OCI-LY3 (cell line): ENCODE results near the gene LMO7.
"Not testable (repeated sequence)": the region's sequence is repeated elsewhere in the genome, so short reads cannot be mapped to it uniquely, and the experiment has no call there.

Experiments
- H2AFZ ChIP-seq: fragments of 200-600, 300-600 bp; shearing (Covaris generic); 2 replicates; pipeline ENCODE4 v1.6.0; 2014; ENCODE audit warnings: antibody characterized with exemption, low read depth, low read length
- H3K27ac ChIP-seq: fragments of 200-600, 300-600 bp; sonication (generic); 2 replicates; pipeline ENCODE4 v1.5.1; 2014; ENCODE audit warnings: mild to moderate bottlenecking, low read length, moderate library complexity, mixed read lengths
- H3K27me3 ChIP-seq: fragments of 200-600, 300-600 bp; sonication (generic); 2 replicates; pipeline ENCODE4 v1.6.1; 2014; ENCODE audit warnings: low read depth, low read length, mixed read lengths
- H3K36me3 ChIP-seq: fragments of 200-600, 300-600 bp; sonication (generic); replicated peaks from 2 replicates; pipeline ENCODE3; 2014; ENCODE audit warnings: low read depth, low read length, mixed read lengths
- H3K4me1 ChIP-seq: fragments of 300-600, 200-600 bp; sonication (generic); 2 replicates; pipeline ENCODE4 v1.6.1; 2014; ENCODE audit warnings: low read length, mixed read lengths
- H3K4me2 ChIP-seq: fragments of 200-600, 300-600 bp; sonication (generic); 2 replicates; pipeline ENCODE4 v1.6.1; 2014; ENCODE audit warnings: low read length, mixed read lengths
- H3K4me3 ChIP-seq: fragments of 300-600, 200-600 bp; sonication (generic); 2 replicates; pipeline ENCODE4 v1.5.1; 2014; ENCODE audit warnings: antibody characterized with exemption, mild to moderate bottlenecking, low read length, moderate library complexity
- H3K79me2 ChIP-seq: fragments of 300-600, 200-600 bp; shearing (Covaris generic); 2 replicates; pipeline ENCODE4 v1.6.1; 2014; ENCODE audit warnings: mild to moderate bottlenecking, low read length, mixed read lengths
- H3K9ac ChIP-seq: fragments of 300-600, 200-600 bp; shearing (Covaris generic); 2 replicates; pipeline ENCODE4 v1.6.0; 2014; ENCODE audit warnings: mild to moderate bottlenecking, low read length, moderate library complexity
- H3K9me3 ChIP-seq: fragments of 200-600, 300-600 bp; shearing (Covaris generic); 2 replicates; pipeline ENCODE4 v1.6.1; 2014; ENCODE audit warnings: low read length, mixed read lengths; ENCODE audit not compliant: insufficient read depth
- H4K20me1 ChIP-seq: fragments of 200-600, 300-600 bp; sonication (generic); 2 replicates; pipeline ENCODE4 v1.6.1; 2016; ENCODE audit warnings: low read length, mixed read lengths; ENCODE audit not compliant: insufficient read depth
- CTCF ChIP-seq: fragments of 200-600, 300-600 bp; sonication (generic); IDR thresholded peaks from 2 replicates; pipeline ENCODE4 v1.5.1; 2014; ENCODE audit warnings: antibody characterized with exemption, low read length, low read depth
- EZH2phosphoT487 ChIP-seq: fragments of 200-600 bp; shearing (Covaris generic); IDR thresholded peaks from 2 replicates; pipeline ENCODE4 v1.6.1; 2018; ENCODE audit warnings: antibody characterized with exemption, mixed run types, low read depth

Gene LMO7

GRCh38 chr13:75670496-75670895, 34.4 kb downstream of the LMO7 start:
- H4K20me1 ChIP-seq = no peaks in the 10 kb centered on the region
- H3K9ac ChIP-seq = no peak overlapping the region
- H3K36me3 ChIP-seq = no peaks in the 10 kb centered on the region
- no peak overlapping the region for H3K4me2 ChIP-seq
- H3K27me3 ChIP-seq = no peaks in the 10 kb centered on the region
- no peak overlapping the region for H3K27ac ChIP-seq
- no peaks in the 10 kb centered on the region for H3K9me3 ChIP-seq
- H2AFZ ChIP-seq = no peak overlapping the region
- no peak overlapping the region for H3K4me3 ChIP-seq
- TF ChIP-seq CTCF (no peak), EZH2phosphoT487 (no peak)
- H3K4me1 ChIP-seq = peaks cover 7% of the 10 kb centered on the region
- no peaks in the 10 kb centered on the region for H3K79me2 ChIP-seq

- Histone ChIP-seq H3K9me3 (no peaks in the 10 kb centered on the region), H3K4me3 (no peak overlapping the region), H4K20me1 (no peaks in the 10 kb centered on the region), H3K4me2 (no peak overlapping the region), H3K79me2 (no peaks in the 10 kb centered on the region), H2AFZ (no peak overlapping the region), H3K27ac (no peak overlapping the region), H3K27me3 (no peaks in the 10 kb centered on the region), H3K9ac (no peak overlapping the region), H3K36me3 (no peaks in the 10 kb centered on the region), H3K4me1 (peaks cover 7% of the 10 kb centered on the region)
- TF ChIP-seq EZH2phosphoT487 (no peak), CTCF (no peak)
Observed at GRCh38 chr13:75675421-75675820, 39.3 kb downstream of the LMO7 start.

DNA sequence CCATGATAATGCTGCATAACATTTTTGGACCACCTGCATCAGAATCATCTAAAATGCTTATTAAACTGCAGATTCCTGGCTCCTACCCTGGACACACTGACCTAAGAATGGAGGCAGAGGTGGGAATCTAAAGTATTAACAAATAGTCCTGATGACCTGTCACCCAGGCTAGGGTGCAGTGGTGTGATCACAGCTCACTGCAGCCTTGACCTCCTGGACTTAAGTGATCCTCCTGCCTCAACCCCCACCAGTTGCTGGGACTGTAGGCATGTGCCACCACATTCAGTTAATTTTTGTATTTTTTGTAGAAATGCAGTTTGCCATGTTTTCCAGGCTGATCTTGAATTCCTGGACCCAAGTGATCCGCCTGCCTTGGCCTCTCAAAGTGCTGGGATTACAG, 43.3 kb downstream of the LMO7 start:
- Histone ChIP-seq H3K4me1 (no peaks in the 10 kb centered on the region), H3K27ac (no peak overlapping the region), H3K79me2 (no peaks in the 10 kb centered on the region), H3K4me2 (no peak overlapping the region), H4K20me1 (no peaks in the 10 kb centered on the region), H3K36me3 (no peaks in the 10 kb centered on the region), H3K27me3 (no peaks in the 10 kb centered on the region), H2AFZ (no peak overlapping the region), H3K9me3 (no peaks in the 10 kb centered on the region), H3K4me3 (no peak overlapping the region), H3K9ac (no peak overlapping the region)
- TF ChIP-seq CTCF (no peak), EZH2phosphoT487 (no peak)

DNA sequence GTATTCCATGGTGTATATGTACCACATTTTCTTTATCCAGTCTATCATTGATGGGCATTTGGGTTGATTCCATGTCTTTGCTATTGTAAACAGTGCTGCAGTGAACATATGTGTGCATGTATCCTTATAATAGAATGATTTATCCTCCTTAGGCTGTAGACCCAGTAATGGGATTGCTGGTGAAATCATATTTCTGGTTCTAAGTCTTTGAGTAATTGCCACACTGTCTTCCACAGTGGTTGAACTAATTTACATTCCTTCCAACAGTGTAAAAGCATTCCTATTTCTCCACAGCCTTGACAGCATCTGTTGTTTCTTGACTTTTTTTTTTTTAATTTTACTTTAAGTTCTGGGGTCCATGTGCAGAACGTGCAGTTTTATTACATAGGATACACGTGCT, 44.1 kb downstream of the LMO7 start:
- H3K4me1 ChIP-seq, H3K4me2 ChIP-seq, H3K27me3 ChIP-seq, H3K79me2 ChIP-seq, H4K20me1 ChIP-seq, H2AFZ ChIP-seq, H3K4me3 ChIP-seq, H3K36me3 ChIP-seq, H3K9me3 ChIP-seq, H3K27ac ChIP-seq, H3K9ac ChIP-seq: not testable (repeated sequence)

DNA sequence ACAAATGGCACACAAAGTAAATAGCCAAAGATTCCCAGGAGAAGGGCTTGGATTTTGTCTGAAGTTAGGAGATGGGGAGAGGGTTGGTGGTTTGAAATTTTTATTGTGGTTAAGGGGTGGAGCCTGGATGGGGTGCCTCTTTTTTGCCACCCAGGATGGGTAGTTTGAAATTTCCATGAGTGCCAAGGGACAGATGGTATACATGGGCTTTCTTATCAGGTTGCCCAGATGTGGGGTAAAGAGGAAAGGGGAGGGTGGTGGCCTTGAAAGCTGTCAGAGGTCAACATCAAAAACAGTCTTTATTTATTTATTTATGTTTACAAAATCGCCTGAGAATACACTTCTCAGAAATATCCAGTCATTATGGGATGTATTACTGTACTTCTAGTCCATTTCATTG, 46.2 kb downstream of the LMO7 start:
- Histone ChIP-seq H3K9ac (no peak overlapping the region), H3K4me2 (no peak overlapping the region), H4K20me1 (no peaks in the 10 kb centered on the region), H3K79me2 (no peaks in the 10 kb centered on the region), H3K27ac (no peak overlapping the region), H3K36me3 (no peaks in the 10 kb centered on the region), H3K9me3 (no peaks in the 10 kb centered on the region), H3K4me1 (no peaks in the 10 kb centered on the region), H2AFZ (no peak overlapping the region), H3K27me3 (no peaks in the 10 kb centered on the region), H3K4me3 (no peak overlapping the region)
- TF ChIP-seq CTCF (no peak), EZH2phosphoT487 (no peak)
